ENCODE data around the gene TBC1D9. TPM values are rescaled to one million over a fixed set of nuclear protein-coding genes. Genes with fewer than 3 reads are reported as not detected.

Gene TBC1D9
- polyA plus RNA-seq, 2 of the 4 experiments (the other 2 are of a cell fraction) = 5.6 to 11.8 TPM

DNA sequence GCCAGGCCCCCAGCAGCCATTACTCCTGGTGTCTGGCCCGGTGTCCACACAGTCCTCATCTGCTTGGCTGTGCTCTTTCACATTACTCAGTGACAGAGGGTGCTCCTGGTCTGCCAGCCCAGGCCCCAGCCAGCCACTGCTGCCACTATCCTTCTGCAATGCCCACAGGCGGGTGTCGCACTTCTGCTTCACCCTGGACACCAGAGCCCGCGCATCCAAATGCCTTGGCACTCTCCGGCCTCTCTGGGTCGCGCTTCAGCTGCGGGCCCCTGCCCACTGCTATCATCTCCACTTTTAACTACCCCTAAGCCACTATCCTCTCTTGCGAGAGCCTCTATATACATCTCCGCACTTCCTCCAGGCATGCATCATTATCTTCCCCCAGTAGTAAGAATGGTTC lies 111.0 kb downstream of the TBC1D9 start:
- POLR2A ChIA-PET = no interaction called here
- H3K9me3 ChIP-seq = no peaks in the 10 kb centered on the region
- no peak for DNase-seq (ENCODE audit: low read depth in 1 of 2, low spot score in 1 of 2)
- FAIRE-seq = no peak
- H3K4me3 ChIP-seq = no peak overlapping the region
- no peak overlapping the region for H3K4me2 ChIP-seq
- H3K27ac ChIP-seq = no peak overlapping the region
- CTCF ChIA-PET = interaction anchor here (1.0 kb wide), 2 partner anchors 285 kb away, joined by 3 read pairs; no protein-coding TSS in a partner anchor
- no peak for TF ChIP-seq HOXB5 (CRISPR knock-in tag; IDR thresholded peaks at IDR 0.05)
- TF ChIP-seq EHF (CRISPR knock-in tag; IDR thresholded peaks at IDR 0.05) = no peak
- no peak for TF ChIP-seq MYC (IDR thresholded peaks at IDR 0.05; ENCODE audit: borderline replicate concordance, low read length)
- TF ChIP-seq JUNB (IDR thresholded peaks at IDR 0.05) = no peak
- TF ChIP-seq, protein P1, sequence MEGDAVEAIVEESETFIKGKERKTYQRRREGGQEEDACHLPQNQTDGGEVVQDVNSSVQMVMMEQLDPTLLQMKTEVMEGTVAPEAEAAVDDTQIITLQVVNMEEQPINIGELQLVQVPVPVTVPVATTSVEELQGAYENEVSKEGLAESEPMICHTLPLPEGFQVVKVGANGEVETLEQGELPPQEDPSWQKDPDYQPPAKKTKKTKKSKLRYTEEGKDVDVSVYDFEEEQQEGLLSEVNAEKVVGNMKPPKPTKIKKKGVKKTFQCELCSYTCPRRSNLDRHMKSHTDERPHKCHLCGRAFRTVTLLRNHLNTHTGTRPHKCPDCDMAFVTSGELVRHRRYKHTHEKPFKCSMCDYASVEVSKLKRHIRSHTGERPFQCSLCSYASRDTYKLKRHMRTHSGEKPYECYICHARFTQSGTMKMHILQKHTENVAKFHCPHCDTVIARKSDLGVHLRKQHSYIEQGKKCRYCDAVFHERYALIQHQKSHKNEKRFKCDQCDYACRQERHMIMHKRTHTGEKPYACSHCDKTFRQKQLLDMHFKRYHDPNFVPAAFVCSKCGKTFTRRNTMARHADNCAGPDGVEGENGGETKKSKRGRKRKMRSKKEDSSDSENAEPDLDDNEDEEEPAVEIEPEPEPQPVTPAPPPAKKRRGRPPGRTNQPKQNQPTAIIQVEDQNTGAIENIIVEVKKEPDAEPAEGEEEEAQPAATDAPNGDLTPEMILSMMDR (IDR thresholded peaks at IDR 0.05) = no peak
- TF ChIP-seq CHD2 (IDR thresholded peaks at IDR 0.05; ENCODE audit: low read length, partially characterized antibody) = no peak
- no peak for TF ChIP-seq HMGXB4 (CRISPR knock-in tag; IDR thresholded peaks at IDR 0.05; ENCODE audit: borderline replicate concordance)
- no peak for TF ChIP-seq HDAC2 (IDR thresholded peaks at IDR 0.05)
- no peak for TF ChIP-seq FOSB (CRISPR knock-in tag; IDR thresholded peaks at IDR 0.05)
- no peak for TF ChIP-seq RARB (CRISPR knock-in tag; IDR thresholded peaks at IDR 0.05)
- 0 out of 6 replicates have a peak, but pooled peaks of 1 of the 2 experiments have one; percentile 24 for ATAC-seq
- WGBS (ENCODE audit: missing lambda C conversion rate) = 97% methylated on average over 11 of the region's 11 CpGs
- H3K4me1 ChIP-seq = no peaks in the 10 kb centered on the region

DNA sequence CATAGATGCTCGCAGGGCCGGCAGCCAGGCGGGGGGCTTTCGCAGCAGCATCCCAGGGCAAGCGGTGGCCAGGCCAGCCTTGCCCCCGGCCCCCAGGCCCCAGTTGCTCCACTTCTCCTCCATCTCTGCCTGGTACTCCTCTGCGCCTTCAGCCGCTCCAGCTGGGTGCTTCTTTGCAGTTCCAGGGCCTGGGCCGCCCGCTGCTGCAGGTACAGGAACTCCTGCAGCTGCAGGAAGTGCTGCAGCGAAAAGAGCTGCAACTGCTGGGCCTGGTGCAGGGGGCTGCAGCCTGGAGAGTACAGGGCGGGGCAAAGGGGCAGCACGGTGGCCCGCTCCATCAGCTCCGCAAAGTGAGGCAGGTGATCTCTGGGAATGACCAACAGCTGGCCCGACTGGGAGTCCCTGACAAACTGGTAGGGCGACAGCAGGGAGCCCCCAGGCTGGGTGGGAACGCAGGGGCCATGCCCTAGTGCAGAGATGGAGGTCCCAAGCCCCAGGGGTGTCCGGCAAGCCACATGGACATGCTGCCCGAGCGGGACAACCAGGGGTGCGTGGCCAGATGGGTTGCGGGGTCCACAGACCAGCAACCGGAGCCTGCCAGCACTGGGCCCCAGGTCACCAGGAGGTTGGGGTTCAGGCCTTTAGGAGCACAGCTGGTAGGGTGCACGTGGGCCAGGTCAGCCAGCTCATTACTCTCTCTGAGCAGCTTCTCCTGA lies 111.6 kb downstream of the TBC1D9 start:
- no peak for FAIRE-seq
- no peaks in the 10 kb centered on the region for H3K9me3 ChIP-seq

DNA sequence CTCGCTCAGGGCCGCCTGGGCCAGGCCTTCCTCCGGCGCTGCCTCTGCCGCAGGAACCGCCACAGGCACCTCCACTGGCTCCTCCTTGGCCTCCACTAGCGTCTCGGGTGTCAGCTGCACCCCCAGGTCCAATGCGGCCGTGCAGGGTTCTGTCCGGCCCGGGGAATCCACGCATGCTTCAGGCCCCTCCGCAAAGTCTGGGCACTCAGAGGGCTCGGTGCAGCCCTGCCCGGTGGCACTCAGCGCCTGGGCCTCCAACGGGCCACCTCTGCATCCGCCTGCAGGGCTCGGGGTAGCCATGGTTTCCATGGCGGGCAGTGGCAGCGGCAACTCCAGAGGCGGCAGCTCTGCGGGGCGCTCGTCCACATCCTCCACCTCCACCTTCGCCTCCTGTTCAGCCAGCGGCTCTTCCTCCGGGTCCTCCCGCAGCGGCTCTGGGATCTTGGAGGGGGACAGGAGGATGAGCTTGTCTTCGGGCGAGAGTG lies 112.6 kb downstream of the TBC1D9 start:
- POLR2A ChIA-PET = no interaction called here
- no peak for ATAC-seq
- DNase-seq (ENCODE audit: low read depth in 1 of 2, low spot score in 1 of 2) = no peak
- TF ChIP-seq RAD21 (conservative IDR thresholded peaks at IDR 0.05 in 1 of 2, IDR thresholded peaks at IDR 0.05 in 1 of 2) = no peak
- no peak for TF ChIP-seq MAZ (IDR thresholded peaks at IDR 0.05; ENCODE audit: borderline replicate concordance, low read depth, low read length)
- TF ChIP-seq SREBF2 (IDR thresholded peaks at IDR 0.05) = no peak
- TF ChIP-seq CEBPB (IDR thresholded peaks at IDR 0.05) = no peak
- no peak for TF ChIP-seq E2F6 (IDR thresholded peaks at IDR 0.05; ENCODE audit: borderline replicate concordance, low read depth)
- TF ChIP-seq FOSL2 (IDR thresholded peaks at IDR 0.05) = no peak
- TF ChIP-seq FOSL2 (CRISPR knock-in tag; IDR thresholded peaks at IDR 0.05) = no peak
- TF ChIP-seq CBX2 (IDR thresholded peaks at IDR 0.05; ENCODE audit: borderline replicate concordance, low read depth) = no peak
- no peak for TF ChIP-seq TP53 (CRISPR knock-in tag; IDR thresholded peaks at IDR 0.05)
- no peak for TF ChIP-seq HEYL (CRISPR knock-in tag; IDR thresholded peaks at IDR 0.05)
- TF ChIP-seq KDM1A (IDR thresholded peaks at IDR 0.05; ENCODE audit: low read depth) = no peak
- TF ChIP-seq EP300 (IDR thresholded peaks at IDR 0.05) = no peak
- no peak for TF ChIP-seq POLR2A (IDR thresholded peaks at IDR 0.05; ENCODE audit: low read length)
- no peak for TF ChIP-seq MYC (IDR thresholded peaks at IDR 0.05; ENCODE audit: borderline replicate concordance, low read length)

More for the DNA sequence above, 111.6 kb downstream of the TBC1D9 start:
- no peak for DNase-seq (ENCODE audit: low read depth in 1 of 2, low spot score in 1 of 2)
- ATAC-seq = no peak
- H3K4me2 ChIP-seq = no peak overlapping the region
- no peak overlapping the region for H3K27ac ChIP-seq
- no peak for TF ChIP-seq NPAS2 (CRISPR knock-in tag; IDR thresholded peaks at IDR 0.05; ENCODE audit: borderline replicate concordance)
- TF ChIP-seq ESRRA (IDR thresholded peaks at IDR 0.05; ENCODE audit: borderline replicate concordance, low read length) = no peak
- TF ChIP-seq HEYL (CRISPR knock-in tag; IDR thresholded peaks at IDR 0.05) = no peak
- TF ChIP-seq RAD21 (conservative IDR thresholded peaks at IDR 0.05 in 1 of 2, IDR thresholded peaks at IDR 0.05 in 1 of 2) = no peak
- TF ChIP-seq E2F6 (IDR thresholded peaks at IDR 0.05; ENCODE audit: borderline replicate concordance, low read depth) = no peak
- TF ChIP-seq PHF8 (IDR thresholded peaks at IDR 0.05; ENCODE audit: borderline replicate concordance, low read depth) = no peak
- no peak for TF ChIP-seq RARB (CRISPR knock-in tag; IDR thresholded peaks at IDR 0.05)
- TF ChIP-seq CBX8 (IDR thresholded peaks at IDR 0.05) = no peak
- no peak for TF ChIP-seq EP300 (IDR thresholded peaks at IDR 0.05)
- no peak for TF ChIP-seq HOXB13 (CRISPR knock-in tag; IDR thresholded peaks at IDR 0.05; ENCODE audit: low read depth)
- no peak for TF ChIP-seq POLR2A (IDR thresholded peaks at IDR 0.05; ENCODE audit: low read length)
- TF ChIP-seq BHLHE40 (IDR thresholded peaks at IDR 0.05; ENCODE audit: low read depth, low read length) = no peak
- TF ChIP-seq RNF2 (IDR thresholded peaks at IDR 0.05; ENCODE audit: borderline replicate concordance, low read depth) = no peak
- no peak for TF ChIP-seq CHD4 (IDR thresholded peaks at IDR 0.05; ENCODE audit: borderline replicate concordance)
- TF ChIP-seq EHMT2 (IDR thresholded peaks at IDR 0.05; ENCODE audit: low read depth) = no peak
- TF ChIP-seq TP53 (CRISPR knock-in tag; IDR thresholded peaks at IDR 0.05) = no peak
- no peak for TF ChIP-seq CEBPB (IDR thresholded peaks at IDR 0.05)
- H3K4me1 ChIP-seq = no peaks in the 10 kb centered on the region
- ChIA-PET CTCF (interaction anchor here (1.0 kb wide), 1 partner anchor 285 kb away, joined by 3 read pairs; no protein-coding TSS in a partner anchor), POLR2A (no interaction called here)
- H3K4me3 ChIP-seq = no peak overlapping the region
- no CpG with 5 or more reads among the region's 25 CpGs for WGBS (ENCODE audit: missing lambda C conversion rate)

More for the DNA sequence above, 112.6 kb downstream of the TBC1D9 start:
- 100% methylated on average over 5 of the region's 33 CpGs for WGBS (ENCODE audit: missing lambda C conversion rate)
- Histone ChIP-seq H3K4me2 (no peak overlapping the region), H3K9me3 (no peaks in the 10 kb centered on the region), H3K4me3 (no peak overlapping the region), H3K4me1 (no peaks in the 10 kb centered on the region), H3K27ac (no peak overlapping the region)
- FAIRE-seq = no peak
- CTCF ChIA-PET = interaction anchor here (1.0 kb wide), 1 partner anchor 34 kb away, joined by 4 read pairs; no protein-coding TSS in a partner anchor
